Measurements from ENCODE around the gene FAM13B.

The FAM13B gene

GRCh38 chr5:137888863-137889759, 143.8 kb downstream of the FAM13B start, which contains the start of gene PKD2L2:
PKD2L2 (plus strand) TSS chr5:137889457; CDS start chr5:137889492, 35 bp downstream.
- H3K27me3 ChIP-seq (ENCODE audit: insufficient read depth, low read depth, severe bottlenecking) = no peaks in the 10 kb centered on the region
- H3K36me3 ChIP-seq = no peaks in the 10 kb centered on the region
- 0 out of 2 replicates have a peak, but pooled peaks have one; percentile 2 for TF ChIP-seq CTCF (IDR thresholded peaks at IDR 0.05; ENCODE audit: low read depth, low read length)
- peak within 1 kb of the TSS; percentile 48 for H3K4me3 ChIP-seq (ENCODE audit: low read depth, low read length)
- peak; percentile 85 for DNase-seq
- H3K27ac ChIP-seq = peak within 1 kb of the TSS; percentile 55
- no peaks in the 10 kb centered on the region for H3K9me3 ChIP-seq (ENCODE audit: severe bottlenecking)

- no peak for DNase-seq
- Histone ChIP-seq H3K9me3 (ENCODE audit: severe bottlenecking) (no peaks in the 10 kb centered on the region), H3K4me3 (ENCODE audit: low read depth, low read length) (peak overlapping the region; percentile 48), H3K27ac (peak overlapping the region; percentile 55), H3K27me3 (ENCODE audit: insufficient read depth, low read depth, severe bottlenecking) (no peaks in the 10 kb centered on the region), H3K36me3 (no peaks in the 10 kb centered on the region)
- no peak for TF ChIP-seq CTCF (IDR thresholded peaks at IDR 0.05; ENCODE audit: low read depth, low read length)
Measured at GRCh38 chr5:137888466-137888862, 144.4 kb downstream of the FAM13B start.

All from WERI-Rb-1 (cell line).